ENCODE results near the gene CEP63.
A peak's percentile ranks its signal among the peaks of the same experiment; 100 is the strongest.

CEP63 gene

GRCh38 chr3:134485718-134486576 lies at the start of gene CEP63, which contains the start of gene ANAPC13:
TSS of gene CEP63 (plus strand) at chr3:134486057. CDS start at chr3:134495321, 9,264 bp downstream.
TSS of gene ANAPC13 (minus strand) at chr3:134485985. CDS start at chr3:134482904, 3,081 bp downstream.
- peak; percentile 98 for DNase-seq

GRCh38 chr3:134437211-134437752 lies 48.6 kb upstream of the CEP63 start:
- no peak for DNase-seq

GRCh38 chr3:134441321-134441720 lies 44.5 kb upstream of the CEP63 start:
- DNase-seq = no peak

GRCh38 chr3:134441821-134442220 lies 44.0 kb upstream of the CEP63 start:
- no peak for DNase-seq

GRCh38 chr3:134445095-134445494 lies 40.8 kb upstream of the CEP63 start:
- no peak for DNase-seq

GRCh38 chr3:134445636-134446035 lies 40.2 kb upstream of the CEP63 start:
- DNase-seq = peak; percentile 40

- peak; percentile 37 for DNase-seq
These were observed 39.1 kb upstream of the CEP63 start for GRCh38 chr3:134446800-134447199.

GRCh38 chr3:134447351-134447750 lies 38.5 kb upstream of the CEP63 start:
- peak; percentile 25 for DNase-seq

GRCh38 chr3:134448664-134449063 lies 37.2 kb upstream of the CEP63 start:
- DNase-seq = no peak

- peak; percentile 19 for DNase-seq
These were observed 36.6 kb upstream of the CEP63 start for GRCh38 chr3:134449277-134449676.

- peak; percentile 37 for DNase-seq
These were observed 35.9 kb upstream of the CEP63 start for GRCh38 chr3:134449951-134450350.

GRCh38 chr3:134453631-134454030 lies 32.2 kb upstream of the CEP63 start:
- no peak for DNase-seq

- no peak for DNase-seq
These were observed 28.3 kb upstream of the CEP63 start for GRCh38 chr3:134457376-134458074.

GRCh38 chr3:134458406-134458945 lies 27.4 kb upstream of the CEP63 start:
- no peak for DNase-seq

- no peak for DNase-seq
These were observed 26.3 kb upstream of the CEP63 start for GRCh38 chr3:134459562-134459961.

- DNase-seq = no peak
These were observed 24.9 kb upstream of the CEP63 start for GRCh38 chr3:134460965-134461364.

- DNase-seq = no peak
These were observed 23.4 kb upstream of the CEP63 start for GRCh38 chr3:134462331-134462941.

GRCh38 chr3:134463676-134464063 lies 22.2 kb upstream of the CEP63 start:
- no peak for DNase-seq

GRCh38 chr3:134464064-134464688 lies 21.7 kb upstream of the CEP63 start:
- DNase-seq = peak; percentile 95

- DNase-seq = peak; percentile 62
These were observed 21.0 kb upstream of the CEP63 start for GRCh38 chr3:134464689-134465365.

- no peak for DNase-seq
These were observed 19.5 kb upstream of the CEP63 start for GRCh38 chr3:134466331-134466730.

- no peak for DNase-seq
These were observed 17.3 kb upstream of the CEP63 start for GRCh38 chr3:134468519-134468918.
